H1 (cell line): ENCODE data around the gene FOXK1. TPM values are rescaled to one million over a fixed set of nuclear protein-coding genes. Genes with fewer than 3 reads are reported as not detected.

Experiments used
- CTCF ChIA-PET: fragments of 300-600 bp; sonication (Branson Sonifier 250); formaldehyde crosslinking; loops from one replicate; lab custom pipeline; 2021; ENCODE audit not compliant: partially characterized antibody; lab: Charles Lee
- POLR2A ChIA-PET: fragments of 300-600 bp; sonication (Branson Sonifier 250); formaldehyde crosslinking; loops from one replicate; lab custom pipeline; 2021; ENCODE audit warnings: inconsistent platforms; ENCODE audit not compliant: partially characterized antibody; lab: Charles Lee
- DNase-seq, 2 experiments: peaks; one replicate each; pipeline versions ENCODE4 v3.0.0 to v3.0.0-alpha.2; 2010 to 2022; ENCODE audit warnings: low spot score in 2 of 2, low read depth in 1 of 2, mixed read lengths in 1 of 2
- FAIRE-seq: peaks from 2 replicates; lab custom pipeline; 2011; peaks lifted over from hg19 to GRCh38; lab: Jason Lieb, UNC
- H2AFZ ChIP-seq: 2 replicates; pipeline ENCODE4 v1.8.1; 2012; ENCODE audit warnings: low read length, inconsistent platforms
- H2AK5ac ChIP-seq: 2 replicates; pipeline ENCODE4 v1.6.1; 2013; ENCODE audit warnings: low read depth, low read length
- H2BK120ac ChIP-seq: replicated peaks from 2 replicates; pipeline ENCODE3; 2013; ENCODE audit warnings: low read depth, low read length, inconsistent platforms
- H2BK12ac ChIP-seq: 2 replicates; pipeline ENCODE4 v1.6.1; 2013; ENCODE audit warnings: low read depth, low read length
- H2BK15ac ChIP-seq: 2 replicates; pipeline ENCODE4 v1.6.1; 2013; ENCODE audit warnings: low read length
- H2BK20ac ChIP-seq: 2 replicates; pipeline ENCODE4 v1.6.1; 2013; ENCODE audit warnings: low read length
- H2BK5ac ChIP-seq: 2 replicates; pipeline ENCODE4 v1.6.1; 2013; ENCODE audit warnings: low read depth, low read length
- H3K14ac ChIP-seq: 2 replicates; pipeline ENCODE4 v1.6.1; 2013; ENCODE audit warnings: inconsistent platforms; ENCODE audit not compliant: insufficient read length
- H3K18ac ChIP-seq: 2 replicates; pipeline ENCODE4 v1.6.1; 2013; ENCODE audit warnings: low read length; ENCODE audit errors: extremely low read depth
- H3K23ac ChIP-seq: 2 replicates; pipeline ENCODE4 v1.6.1; 2013; ENCODE audit warnings: inconsistent platforms; ENCODE audit not compliant: insufficient read length
- H3K23me2 ChIP-seq: 2 replicates; pipeline ENCODE4 v1.6.1; 2013; ENCODE audit warnings: low read depth, low read length
- H3K27ac ChIP-seq: 2 replicates; pipeline ENCODE4 v1.6.1; 2011; ENCODE audit warnings: low read depth, low read length, inconsistent platforms
- H3K27me3 ChIP-seq, 4 experiments: replicated peaks in 1 of 4; 1 replicate in 1 of 4; 2 replicates in 3 of 4; pipeline versions ENCODE4 v1.6.1 to v1.8.1; 2011 to 2013; ENCODE audit warnings: low read length in 3 of 4, mild to moderate bottlenecking in 3 of 4, inconsistent platforms in 2 of 4, mixed read lengths in 2 of 4, moderate library complexity in 1 of 4; ENCODE audit not compliant: control insufficient read depth in 3 of 4, insufficient read depth in 3 of 4; ENCODE audit errors: extremely low read depth in 1 of 4
- H3K36me3 ChIP-seq, 4 experiments: 2 replicates each; pipeline versions ENCODE4 v1.6.1 to v1.8.1; 2011 to 2013; ENCODE audit warnings: mild to moderate bottlenecking in 4 of 4, low read length in 3 of 4, moderate library complexity in 2 of 4, control low read depth in 1 of 4, inconsistent platforms in 1 of 4; ENCODE audit not compliant: insufficient read depth in 4 of 4, control insufficient read depth in 2 of 4
- H3K4ac ChIP-seq: replicated peaks from 2 replicates; pipeline ENCODE3; 2013; ENCODE audit warnings: low read length, low read depth, mixed read lengths, inconsistent platforms; ENCODE audit not compliant: insufficient read length
- H3K4me1 ChIP-seq, 4 experiments: replicated peaks in 1 of 4; 1 replicate in 1 of 4; 2 replicates in 3 of 4; pipeline versions ENCODE4 v1.6.1 to v1.8.1; 2011 to 2013; ENCODE audit warnings: low read length in 3 of 4, inconsistent platforms in 2 of 4, mixed read lengths in 1 of 4; ENCODE audit not compliant: insufficient read depth in 4 of 4, control insufficient read depth in 3 of 4
- H3K4me2 ChIP-seq, 2 experiments: 2 replicates each; pipeline versions ENCODE4 v1.6.1 to v1.8.1; 2011 to 2013; ENCODE audit warnings: low read depth in 2 of 2, low read length in 2 of 2, control low read depth in 1 of 2, inconsistent platforms in 1 of 2, mild to moderate bottlenecking in 1 of 2; ENCODE audit not compliant: insufficient read depth in 1 of 2
- H3K4me3 ChIP-seq, 4 experiments: fragments of 200-600, 300-600 bp in 1 of 4; sonication (generic), shearing (Covaris generic), sonication (Bioruptor Twin) in 1 of 4; 2 replicates each; pipeline versions ENCODE4 v1.5.1 to v1.8.1; 2011 to 2016; ENCODE audit warnings: low read length in 4 of 4, low read depth in 3 of 4, control low read depth in 2 of 4, inconsistent platforms in 2 of 4, mild to moderate bottlenecking in 2 of 4, mixed read lengths in 1 of 4, moderate library complexity in 1 of 4; ENCODE audit not compliant: insufficient read depth in 2 of 4; ENCODE audit errors: extremely low read depth in 1 of 4
- H3K56ac ChIP-seq: replicated peaks from 2 replicates; pipeline ENCODE3; 2013; ENCODE audit warnings: low read depth, mild to moderate bottlenecking, mixed read lengths, low read length, inconsistent platforms; ENCODE audit not compliant: insufficient read length
- H3K79me1 ChIP-seq: 2 replicates; pipeline ENCODE4 v1.6.1; 2013; ENCODE audit warnings: low read depth, low read length, control low read depth
- H3K79me2 ChIP-seq, 2 experiments: 2 replicates each; pipeline versions ENCODE4 v1.6.1 to v1.8.1; 2012 to 2013; ENCODE audit warnings: low read length in 2 of 2, mild to moderate bottlenecking in 2 of 2, inconsistent platforms in 1 of 2; ENCODE audit not compliant: insufficient read depth in 2 of 2, control insufficient read depth in 1 of 2
- H3K9ac ChIP-seq, 4 experiments: replicated peaks in 1 of 4; 1 replicate in 1 of 4; 2 replicates in 3 of 4; pipeline versions ENCODE4 v1.6.1 to v1.8.1; 2011 to 2013; ENCODE audit warnings: low read depth in 3 of 4, low read length in 3 of 4, control low read depth in 2 of 4, mild to moderate bottlenecking in 2 of 4, moderate library complexity in 2 of 4, inconsistent platforms in 1 of 4; ENCODE audit errors: extremely low read depth in 1 of 4
- H3K9me3 ChIP-seq, 2 experiments: 2 replicates each; pipeline versions ENCODE4 v1.6.1 to v1.8.1; 2012 to 2013; ENCODE audit warnings: mild to moderate bottlenecking in 2 of 2, moderate library complexity in 2 of 2, control low read depth in 1 of 2, inconsistent platforms in 1 of 2, low read depth in 1 of 2, low read length in 1 of 2, mixed read lengths in 1 of 2; ENCODE audit not compliant: insufficient read depth in 2 of 2
- H4K20me1 ChIP-seq, 2 experiments: replicated peaks in 1 of 2; 2 replicates each; pipeline versions ENCODE3 to v1.8.1; 2011 to 2013; ENCODE audit warnings: inconsistent platforms in 2 of 2, low read length in 2 of 2, mild to moderate bottlenecking in 1 of 2; ENCODE audit not compliant: insufficient read depth in 2 of 2, control insufficient read depth in 1 of 2
- H4K5ac ChIP-seq: 2 replicates; pipeline ENCODE4 v1.6.1; 2013; ENCODE audit warnings: low read length, low read depth, mixed read lengths, inconsistent platforms; ENCODE audit not compliant: insufficient read length
- H4K8ac ChIP-seq: 2 replicates; pipeline ENCODE4 v1.8.0; 2013; ENCODE audit warnings: mild to moderate bottlenecking, moderate library complexity, low read length, inconsistent platforms; ENCODE audit not compliant: insufficient read depth; ENCODE audit errors: extremely low read depth
- H4K91ac ChIP-seq: replicated peaks from 2 replicates; pipeline ENCODE3; 2013; ENCODE audit warnings: low read length, mixed read lengths, inconsistent platforms; ENCODE audit not compliant: insufficient read length
- BCL11A ChIP-seq, 2 experiments: IDR thresholded peaks; one replicate each; pipeline ENCODE4 v1.6.1; 2011; ENCODE audit warnings: low read depth in 2 of 2, low read length in 2 of 2, mild to moderate bottlenecking in 2 of 2
- WGBS, 2 experiments: shearing (Covaris generic) in 1 of 2; methylation state at CpG; one replicate each; pipeline versions ENCODE4 v1.1.6 to v1.1.7; 2013 to 2015; ENCODE audit warnings: low lambda C conversion rate in 2 of 2, mixed read lengths in 2 of 2, inconsistent platforms in 1 of 2, low coverage in 1 of 2, missing lambda C conversion rate in 1 of 2; ENCODE audit not compliant: insufficient replicate concordance in 2 of 2, insufficient coverage in 1 of 2, insufficient read length in 1 of 2; ENCODE audit errors: extremely low coverage in 1 of 2, missing lambda C conversion rate in 1 of 2; 5-methylcytosine and 5-hydroxymethylcytosine counted together
- polyA plus RNA-seq, 7 experiments: library from polyadenylated mRNA; depleted of rRNA in 3 of 7; stranded (reverse) in 5 of 7; unstranded in 2 of 7; fragments of >200 nt in 5 of 7; fragments of 200-250 nt in 2 of 7; gene quantifications; 1 replicate in 5 of 7; 2 replicates in 1 of 7; 4 replicates in 1 of 7; pipeline versions ENCODE4 v1.2.1 to v1.2.3, GENCODE V29; 2011 to 2013; ENCODE audit warnings: missing spikeins in 2 of 7, mixed read lengths in 2 of 7
- total RNA-seq: library from RNA; stranded (reverse); fragmentation: NEBNext Ultra II Directional; extraction: Animal tissue kit (Norgen Biotek cat#: 25700); gene quantifications from 2 replicates; pipeline ENCODE4 v1.2.1, GENCODE V29; 2021

The FOXK1 gene
- total and polyA plus RNA-seq, 2 of the 8 experiments (the other 6 are each of a cell fraction or from before 2014, with no cell fraction given) = 2.0 to 8.5 TPM

- Histone ChIP-seq H3K4me3 (no peak overlapping the region), H2BK5ac (no peak overlapping the region)
Measured at GRCh38 chr7:4725850-4726450, 43.9 kb downstream of the FOXK1 start.

More at GRCh38 chr7:4725850-4726450, 43.9 kb downstream of the FOXK1 start:
- Histone ChIP-seq H3K9me3 (no peaks in the 10 kb centered on the region), H4K91ac (no peak overlapping the region), H4K8ac (0 out of 2 replicates have a peak overlapping the region, but pooled peaks have one; percentile 57), H2AFZ (no peak overlapping the region), H3K56ac (no peak overlapping the region), H2BK12ac (no peak overlapping the region), H4K5ac (no peak overlapping the region), H3K79me1 (peaks cover 7% of the 10 kb centered on the region), H3K4me1 (no peaks in the 10 kb centered on the region; a peak in 1 of 7 replicates), H3K18ac (no peak overlapping the region), H2BK20ac (no peak overlapping the region), H3K27me3 (no peaks in the 10 kb centered on the region), H2AK5ac (no peak overlapping the region), H3K36me3 (no peaks in the 10 kb centered on the region), H3K79me2 (peaks cover 0 to 2% of the 10 kb centered on the region in 2 experiments; a peak in 1 of 4 replicates), H4K20me1 (peaks cover 12 to 28% of the 10 kb centered on the region in 2 experiments), H3K23me2 (no peaks in the 10 kb centered on the region), H3K4ac (no peak overlapping the region), H3K9ac (no peak overlapping the region; a peak in 2 of 7 replicates), H3K14ac (no peak overlapping the region), H3K27ac (no peak overlapping the region), H2BK120ac (no peak overlapping the region), H3K4me2 (no peak overlapping the region), H3K23ac (no peak overlapping the region), H2BK15ac (no peak overlapping the region)
- POLR2A ChIA-PET = no interaction called here
- FAIRE-seq (no peak), DNase-seq (no peak)
- TF ChIP-seq BCL11A (IDR thresholded peaks at IDR 0.05; ENCODE audit: low read depth in 2 of 2, low read length in 2 of 2) = no peak
- CTCF ChIA-PET = interaction anchor here (0.8 to 1.3 kb wide), 6 partner anchors 9 to 99 kb away, joined by 3 to 4 read pairs (median 3); no protein-coding TSS in a partner anchor
- WGBS, 2 experiments = 89% methylated on average over 15 of the region's 15 CpGs; no CpG with 5 or more reads in 1 of the 2 experiments
